Neutrophil (primary cell): ENCODE data around the gene ADAP2.
"Not testable (repeated sequence)": the region's sequence is repeated elsewhere in the genome, so short reads cannot be mapped to it uniquely, and the experiment has no call there.

Experiments used
- H3K27ac ChIP-seq: fragments of 200-600 bp; sonication (generic); 2 replicates; pipeline ENCODE4 v1.5.1; 2016; ENCODE audit warnings: mild to moderate bottlenecking, moderate library complexity
- H3K27me3 ChIP-seq: fragments of 200-600 bp; sonication (generic); 2 replicates; pipeline ENCODE4 v1.6.0; 2016; ENCODE audit warnings: mild to moderate bottlenecking
- H3K36me3 ChIP-seq: fragments of 200-600 bp; sonication (generic); 2 replicates; pipeline ENCODE4 v1.5.1; 2017
- H3K4me1 ChIP-seq, 2 experiments: fragments of 200-600 bp in 1 of 2; sonication (generic) in 1 of 2; 1 replicate in 1 of 2; 2 replicates in 1 of 2; pipeline versions ENCODE4 v1.5.1 to v1.6.1; 2013 to 2016; ENCODE audit warnings: low read depth in 1 of 2, low read length in 1 of 2, mild to moderate bottlenecking in 1 of 2, moderate library complexity in 1 of 2; ENCODE audit not compliant: control insufficient read depth in 1 of 2, insufficient read depth in 1 of 2
- H3K4me3 ChIP-seq, 2 experiments: fragments of 200-600 bp in 1 of 2; sonication (generic) in 1 of 2; 1 replicate in 1 of 2; 2 replicates in 1 of 2; pipeline ENCODE4 v1.5.1; 2013 to 2016; ENCODE audit warnings: low read depth in 1 of 2, low read length in 1 of 2, mild to moderate bottlenecking in 1 of 2, moderate library complexity in 1 of 2
- H3K9me3 ChIP-seq: fragments of 200-600 bp; sonication (generic); 2 replicates; pipeline ENCODE4 v1.5.1; 2016
- TF ChIP-seq, protein P1 (sequence below): fragments of 200-600 bp; sonication (generic); IDR thresholded peaks from 2 replicates; pipeline ENCODE4 v1.5.1; 2016; ENCODE audit warnings: antibody characterized with exemption

The ADAP2 gene

DNA sequence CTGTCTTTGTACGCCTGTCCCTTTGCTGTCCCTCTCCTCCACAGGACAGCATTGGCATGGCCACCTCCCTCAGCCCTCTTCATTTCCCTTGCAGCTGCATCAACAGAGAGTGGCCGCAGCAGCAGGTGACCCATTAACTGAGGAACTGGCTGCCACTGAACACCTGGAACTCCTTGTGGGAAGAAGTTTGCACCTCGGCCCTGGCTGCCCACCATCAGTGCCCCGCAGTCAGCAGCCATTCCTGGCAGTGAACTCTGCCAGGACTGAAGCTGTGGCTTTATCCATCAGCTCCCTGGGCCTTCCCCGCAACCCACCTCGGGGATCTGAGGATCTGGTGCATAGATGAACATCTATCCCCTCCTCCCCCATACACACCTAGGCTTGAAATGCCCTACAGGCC, 36.0 kb downstream of the ADAP2 start:
- Histone ChIP-seq H3K36me3 (no peaks in the 10 kb centered on the region), H3K27ac (peak overlapping the region; percentile 68), H3K4me3 (peak overlapping the region; percentile 6 to 29), H3K27me3 (no peaks in the 10 kb centered on the region), H3K9me3 (no peaks in the 10 kb centered on the region), H3K4me1 (peaks cover 48 to 49% of the 10 kb centered on the region in 2 experiments)
- TF ChIP-seq, protein P1, sequence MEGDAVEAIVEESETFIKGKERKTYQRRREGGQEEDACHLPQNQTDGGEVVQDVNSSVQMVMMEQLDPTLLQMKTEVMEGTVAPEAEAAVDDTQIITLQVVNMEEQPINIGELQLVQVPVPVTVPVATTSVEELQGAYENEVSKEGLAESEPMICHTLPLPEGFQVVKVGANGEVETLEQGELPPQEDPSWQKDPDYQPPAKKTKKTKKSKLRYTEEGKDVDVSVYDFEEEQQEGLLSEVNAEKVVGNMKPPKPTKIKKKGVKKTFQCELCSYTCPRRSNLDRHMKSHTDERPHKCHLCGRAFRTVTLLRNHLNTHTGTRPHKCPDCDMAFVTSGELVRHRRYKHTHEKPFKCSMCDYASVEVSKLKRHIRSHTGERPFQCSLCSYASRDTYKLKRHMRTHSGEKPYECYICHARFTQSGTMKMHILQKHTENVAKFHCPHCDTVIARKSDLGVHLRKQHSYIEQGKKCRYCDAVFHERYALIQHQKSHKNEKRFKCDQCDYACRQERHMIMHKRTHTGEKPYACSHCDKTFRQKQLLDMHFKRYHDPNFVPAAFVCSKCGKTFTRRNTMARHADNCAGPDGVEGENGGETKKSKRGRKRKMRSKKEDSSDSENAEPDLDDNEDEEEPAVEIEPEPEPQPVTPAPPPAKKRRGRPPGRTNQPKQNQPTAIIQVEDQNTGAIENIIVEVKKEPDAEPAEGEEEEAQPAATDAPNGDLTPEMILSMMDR: no peak

DNA sequence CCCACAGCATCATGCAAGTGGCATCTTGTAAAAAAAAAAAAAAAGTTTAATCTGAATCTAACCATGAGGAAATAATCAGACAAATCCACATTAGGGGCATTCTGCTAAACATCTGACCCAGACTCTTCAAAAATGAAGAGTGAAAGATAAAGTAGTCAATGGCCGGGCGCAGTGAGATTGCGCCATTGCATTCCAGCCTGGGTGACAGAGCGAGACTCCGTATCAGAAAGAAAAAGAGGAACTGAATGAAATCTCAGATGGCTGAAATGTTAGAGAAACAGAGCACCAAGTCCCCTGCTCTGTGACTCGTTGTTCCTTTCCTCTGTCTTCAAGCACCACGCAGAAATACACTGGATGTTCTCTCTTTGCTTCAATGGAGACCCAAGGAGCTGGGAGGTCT, 36.4 kb downstream of the ADAP2 start:
- Histone ChIP-seq H3K27me3 (no peaks in the 10 kb centered on the region), H3K36me3 (no peaks in the 10 kb centered on the region), H3K4me1 (peaks cover 43 to 44% of the 10 kb centered on the region in 2 experiments), H3K27ac (peak overlapping the region; percentile 68), H3K9me3 (no peaks in the 10 kb centered on the region), H3K4me3 (peak overlapping the region; percentile 6 to 29)
- TF ChIP-seq, protein P1: no peak

DNA sequence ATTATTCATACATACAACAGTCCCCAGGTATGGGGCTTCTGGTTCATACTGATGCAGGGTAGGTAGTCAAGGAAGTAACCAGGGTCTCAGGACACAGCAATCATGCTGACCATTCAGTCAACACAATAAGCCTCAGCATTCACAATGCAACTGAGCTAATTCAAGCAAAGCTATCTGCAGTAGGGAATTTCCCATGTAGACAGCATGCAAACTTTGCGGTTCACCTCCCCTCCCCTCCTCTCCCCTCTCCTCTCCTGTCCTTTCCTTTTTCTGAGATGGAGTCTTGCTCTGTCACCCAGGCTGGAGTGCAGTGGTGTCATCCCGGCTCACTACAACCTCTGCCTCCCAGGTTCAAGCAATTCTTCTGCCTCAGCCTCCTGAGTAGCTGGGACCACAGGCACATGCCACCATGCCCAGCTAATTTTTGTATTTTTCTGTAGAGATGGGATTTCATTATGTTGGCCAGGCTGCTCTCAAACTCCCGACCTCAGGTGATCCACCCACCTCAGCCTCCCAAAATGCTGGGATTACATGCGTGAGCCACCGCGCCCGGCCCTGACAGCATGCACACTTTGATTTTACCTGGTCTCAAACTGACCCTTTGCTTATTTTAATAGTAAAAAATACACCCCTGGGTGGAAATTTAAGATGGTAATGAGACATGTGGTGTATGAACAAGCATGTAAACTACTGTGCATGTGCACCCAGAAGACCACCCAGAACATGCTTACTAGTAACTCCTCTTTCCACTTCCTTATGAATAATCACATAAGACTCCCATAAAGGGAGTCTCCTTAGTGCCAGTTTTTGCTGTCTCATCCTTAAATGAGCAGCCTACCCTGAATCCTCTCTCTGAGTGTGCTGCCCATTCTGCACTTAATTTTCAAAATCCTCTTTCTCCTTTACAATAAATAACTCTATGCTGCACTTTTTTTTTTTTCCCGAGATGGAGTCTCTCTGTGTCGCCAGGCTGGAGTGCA, 39.8 kb downstream of the ADAP2 start:
- H3K36me3 ChIP-seq: no peaks in the 10 kb centered on the region
- H3K27ac ChIP-seq: no peak overlapping the region
- peaks cover 25 to 26% of the 10 kb centered on the region in 2 experiments for H3K4me1 ChIP-seq
- TF ChIP-seq, protein P1: no peak
- H3K27me3 ChIP-seq: no peaks in the 10 kb centered on the region
- H3K4me3 ChIP-seq: no peak overlapping the region
- H3K9me3 ChIP-seq: no peaks in the 10 kb centered on the region

DNA sequence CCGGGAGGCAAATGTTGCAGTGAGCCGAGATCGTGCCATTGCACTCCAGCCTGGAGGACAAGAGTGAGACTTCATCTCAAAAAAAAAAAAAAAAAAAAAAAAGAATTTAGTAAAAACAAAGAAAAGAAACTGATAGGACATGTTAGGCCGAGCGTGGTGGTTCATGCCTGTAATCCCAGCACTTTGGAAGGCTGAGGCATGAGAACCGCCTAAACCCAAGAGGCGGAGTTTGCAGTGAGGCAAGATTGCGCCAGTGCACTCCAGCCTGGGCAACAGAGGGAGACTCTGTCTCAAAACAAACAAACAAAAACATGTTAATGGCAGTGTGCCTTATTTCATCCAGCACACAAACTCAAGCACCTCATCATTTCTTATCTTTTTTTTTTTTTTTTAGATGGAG, 42.6 kb downstream of the ADAP2 start:
- H3K27ac ChIP-seq, H3K36me3 ChIP-seq, H3K4me3 ChIP-seq, H3K9me3 ChIP-seq, H3K27me3 ChIP-seq: not testable (repeated sequence)
- peaks cover 27% of the 10 kb centered on the region in 2 experiments for H3K4me1 ChIP-seq

DNA sequence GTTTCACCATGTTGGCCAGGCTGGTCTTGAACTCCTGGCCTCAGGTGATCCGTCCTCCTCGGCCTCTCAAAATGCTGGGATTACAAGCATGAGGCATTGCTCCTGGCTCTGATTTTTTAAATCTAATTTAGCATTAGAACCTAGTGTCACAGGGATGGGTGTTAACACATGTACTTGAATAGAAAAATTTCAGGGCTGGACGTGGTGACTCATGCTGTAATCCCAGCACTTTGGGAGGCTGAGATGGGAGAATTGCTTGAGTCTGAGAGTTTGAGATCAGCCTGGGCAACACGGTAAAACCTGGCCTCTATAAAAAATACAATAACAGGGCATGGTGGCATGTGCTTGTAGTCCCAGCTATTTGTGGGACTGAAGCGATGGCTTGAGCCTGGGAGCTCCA, 43.1 kb downstream of the ADAP2 start:
- H3K4me3 ChIP-seq: no peak overlapping the region
- H3K4me1 ChIP-seq: peaks cover 28 to 29% of the 10 kb centered on the region in 2 experiments
- no peak overlapping the region for H3K27ac ChIP-seq
- H3K9me3 ChIP-seq: no peaks in the 10 kb centered on the region
- no peaks in the 10 kb centered on the region for H3K36me3 ChIP-seq
- TF ChIP-seq, protein P1: no peak
- H3K27me3 ChIP-seq: no peaks in the 10 kb centered on the region

DNA sequence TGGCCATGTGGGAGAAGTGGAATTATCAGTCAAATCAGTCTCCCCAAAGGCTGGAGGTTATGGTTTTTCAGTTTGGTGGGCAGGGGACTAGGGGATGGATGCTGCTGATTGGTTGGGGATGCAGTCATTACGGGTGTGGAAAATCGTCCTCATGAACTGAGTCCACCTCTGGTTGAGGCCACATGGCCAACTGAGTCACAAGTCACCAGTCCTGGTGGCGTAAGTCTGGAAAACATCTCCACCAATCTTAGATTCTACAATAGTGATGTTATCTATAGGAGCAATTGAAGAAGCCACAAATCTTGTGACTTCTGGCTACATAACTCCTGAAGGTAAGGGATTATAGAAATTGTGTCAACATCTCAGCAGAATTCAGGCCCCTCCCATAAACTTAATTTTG, 43.9 kb downstream of the ADAP2 start:
- TF ChIP-seq, protein P1: no peak
- H3K9me3 ChIP-seq: no peaks in the 10 kb centered on the region
- H3K27me3 ChIP-seq: no peaks in the 10 kb centered on the region
- peaks cover 29 to 31% of the 10 kb centered on the region in 2 experiments for H3K4me1 ChIP-seq
- H3K27ac ChIP-seq: no peak overlapping the region
- no peak overlapping the region for H3K4me3 ChIP-seq
- no peaks in the 10 kb centered on the region for H3K36me3 ChIP-seq

DNA sequence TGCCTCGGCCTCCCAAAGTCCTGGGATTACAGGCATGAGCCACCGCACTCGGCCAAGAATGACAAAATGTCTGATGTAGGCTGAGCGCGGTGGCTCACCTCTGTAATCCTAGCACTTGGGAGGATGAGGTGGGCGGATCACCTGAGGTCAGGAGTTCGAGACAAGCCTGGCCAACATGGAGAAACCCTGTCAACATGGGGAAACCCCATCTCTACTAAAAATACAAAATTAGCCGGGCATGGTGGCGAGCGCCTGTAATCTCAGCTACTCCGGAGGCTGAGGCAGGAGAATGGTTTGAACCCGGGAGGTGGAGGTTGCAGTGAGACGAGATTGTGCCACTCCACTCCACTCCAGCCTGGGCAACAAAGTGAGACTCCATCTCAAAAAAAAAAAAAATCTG, 46.2 kb downstream of the ADAP2 start:
- Histone ChIP-seq H3K4me1 (peaks cover 42 to 43% of the 10 kb centered on the region in 2 experiments), H3K27ac (peak overlapping the region; percentile 82), H3K4me3 (peak overlapping the region; percentile 53 to 61)
- not testable (repeated sequence) for H3K36me3 ChIP-seq, H3K27me3 ChIP-seq, H3K9me3 ChIP-seq
